ENCODE results near the gene MAML3. TPM values are rescaled to one million over a fixed set of nuclear protein-coding genes. Genes with fewer than 3 reads are reported as not detected.

The MAML3 gene
- total RNA-seq, 1 experiment from 2014 or later, result 0.13 TPM

GRCh38 chr4:139674875-139675550, 479.0 kb downstream of the MAML3 start:
- no peaks in the 10 kb centered on the region for H3K27me3 ChIP-seq
- DNase-seq, result no peak
- no peak overlapping the region for H3K4me3 ChIP-seq
- no peaks in the 10 kb centered on the region for H3K9me3 ChIP-seq
- H3K36me3 ChIP-seq, result no peaks in the 10 kb centered on the region

GRCh38 chr4:139672732-139673131, 481.3 kb downstream of the MAML3 start:
- DNase-seq, result no peak

GRCh38 chr4:139672215-139672614, 481.8 kb downstream of the MAML3 start:
- H3K9me3 ChIP-seq, result no peaks in the 10 kb centered on the region
- H3K4me3 ChIP-seq, result no peak overlapping the region
- DNase-seq, result no peak
- H3K36me3 ChIP-seq, result no peaks in the 10 kb centered on the region
- H3K27me3 ChIP-seq, result no peaks in the 10 kb centered on the region

More at GRCh38 chr4:139672732-139673131, 481.3 kb downstream of the MAML3 start:
- H3K27me3 ChIP-seq, result no peaks in the 10 kb centered on the region
- H3K36me3 ChIP-seq, result no peaks in the 10 kb centered on the region
- no peak overlapping the region for H3K4me3 ChIP-seq
- H3K9me3 ChIP-seq, result no peaks in the 10 kb centered on the region

- Histone ChIP-seq H3K9me3 (no peaks in the 10 kb centered on the region), H3K36me3 (no peaks in the 10 kb centered on the region), H3K27me3 (no peaks in the 10 kb centered on the region), H3K4me3 (no peak overlapping the region)
- no peak for DNase-seq
These were observed 483.2 kb downstream of the MAML3 start for GRCh38 chr4:139670775-139671174.

GRCh38 chr4:139669890-139670289, 484.1 kb downstream of the MAML3 start:
- H3K36me3 ChIP-seq, result no peaks in the 10 kb centered on the region
- H3K4me3 ChIP-seq, result no peak overlapping the region
- no peak for DNase-seq
- H3K27me3 ChIP-seq, result no peaks in the 10 kb centered on the region
- no peaks in the 10 kb centered on the region for H3K9me3 ChIP-seq

GRCh38 chr4:139669335-139669734, 484.6 kb downstream of the MAML3 start:
- H3K27me3 ChIP-seq, result no peaks in the 10 kb centered on the region
- no peak overlapping the region for H3K4me3 ChIP-seq
- H3K36me3 ChIP-seq, result no peaks in the 10 kb centered on the region
- no peaks in the 10 kb centered on the region for H3K9me3 ChIP-seq
- no peak for DNase-seq

GRCh38 chr4:139668658-139669201, 485.3 kb downstream of the MAML3 start:
- Histone ChIP-seq H3K36me3 (no peaks in the 10 kb centered on the region), H3K27me3 (no peaks in the 10 kb centered on the region), H3K9me3 (no peaks in the 10 kb centered on the region), H3K4me3 (no peak overlapping the region)
- DNase-seq, result no peak

- H3K9me3 ChIP-seq, result no peaks in the 10 kb centered on the region
These were observed 485.9 kb downstream of the MAML3 start for GRCh38 chr4:139668036-139668435.

More at GRCh38 chr4:139668036-139668435, 485.9 kb downstream of the MAML3 start:
- H3K27me3 ChIP-seq, result no peaks in the 10 kb centered on the region
- no peak overlapping the region for H3K4me3 ChIP-seq
- DNase-seq, result no peak
- no peaks in the 10 kb centered on the region for H3K36me3 ChIP-seq

Other genes with a start within 250 kb of the MAML3 start
- gene SCOC, start 219.5 kb upstream of the MAML3 start, total RNA-seq (2014; rRNA removed; shearing (Covaris generic); ENCODE audit: low replicate concordance), result 46.4 and 87.3 TPM in 2 replicates